Lung (tissue), 12 donors: ENCODE measurements around the gene JAM2. TPM values are rescaled to one million over a fixed set of nuclear protein-coding genes. Genes with fewer than 3 reads are reported as not detected.

Experiments
- ATAC-seq: fragments of 200-7000 bp; cut with Tn5 transposase; one replicate; pipeline ENCODE4 v1.9.1; 2020; ENCODE audit warnings: moderate number of reproducible peaks; ENCODE audit not compliant: insufficient read depth, low FRiP score
- DNase-seq, 3 donors: peaks; one replicate each; pipeline ENCODE4 v3.0.0-alpha.2; 2013 to 2017
- H3K27ac ChIP-seq, 2 donors: one replicate each; pipeline ENCODE4 v1.5.1; 2013; ENCODE audit warnings: mild to moderate bottlenecking in 2 of 2, moderate library complexity in 2 of 2, control low read depth in 1 of 2, inconsistent platforms in 1 of 2, low read depth in 1 of 2, low read length in 1 of 2
- H3K27me3 ChIP-seq, 3 donors: one replicate each; pipeline ENCODE4 v1.5.1; 2013; ENCODE audit warnings: low read length in 2 of 3; ENCODE audit not compliant: control insufficient read depth in 3 of 3, insufficient read depth in 3 of 3
- H3K36me3 ChIP-seq, 4 donors: one replicate each; pipeline ENCODE4 v1.5.1; 2013; ENCODE audit warnings: low read length in 4 of 4, mild to moderate bottlenecking in 1 of 4, moderate library complexity in 1 of 4; ENCODE audit not compliant: control insufficient read depth in 4 of 4, insufficient read depth in 4 of 4
- H3K4me1 ChIP-seq, 5 donors: one replicate each; pipeline ENCODE4 v1.5.1; 2013; ENCODE audit warnings: low read length in 5 of 5, mild to moderate bottlenecking in 2 of 5, moderate library complexity in 1 of 5; ENCODE audit not compliant: control insufficient read depth in 5 of 5, insufficient read depth in 5 of 5
- H3K4me3 ChIP-seq: one replicate; pipeline ENCODE4 v1.5.1; 2013; ENCODE audit warnings: mild to moderate bottlenecking, control low read depth, moderate library complexity
- H3K9ac ChIP-seq, 2 donors: one replicate each; pipeline ENCODE4 v1.5.1; 2013; ENCODE audit warnings: low read length in 2 of 2, control low read depth in 1 of 2; ENCODE audit not compliant: insufficient read depth in 1 of 2
- H3K9me3 ChIP-seq, 4 donors: one replicate each; pipeline ENCODE4 v1.5.1; 2013; ENCODE audit warnings: low read length in 3 of 4, mild to moderate bottlenecking in 1 of 4, moderate library complexity in 1 of 4; ENCODE audit not compliant: control insufficient read depth in 4 of 4, insufficient read depth in 3 of 4
- CTCF ChIP-seq: IDR thresholded peaks from 2 replicates; pipeline ENCODE4 v1.5.1; 2012; ENCODE audit warnings: mild to moderate bottlenecking; ENCODE audit errors: control extremely low read depth, extremely low read depth
- WGBS, 2 donors: extraction: QIAGEN DNeasy Blood & Tissue Kit; methylation state at CpG; one replicate each; pipeline ENCODE4 v1.1.7; 2013; 5-methylcytosine and 5-hydroxymethylcytosine counted together
- polyA plus RNA-seq, 2 donors: library from polyadenylated mRNA; stranded (reverse); fragments of 200-250 nt; gene quantifications; one replicate each; pipeline ENCODE4 v1.2.1, GENCODE V29; 2013
- total RNA-seq, 2 donors: library from RNA; depleted of rRNA in 1 of 2; stranded (reverse); fragments of >200 nt in 1 of 2; gene quantifications; one replicate each; pipeline ENCODE4 v1.2.1, GENCODE V29; 2014 to 2021
- donor health status: control.
- donor health status: control.
- donor health status: Bipolar disorder and iron deficiency.
- donor health status: healthy.
- donor health status: DM: yes; HTN: yes; CAD: no.

JAM2 gene
- total and polyA plus RNA-seq, 4 donors: 11.1 to 57.1 (median 14.4) TPM

GRCh38 chr21:25637851-25638659 is 1.0 kb upstream of the JAM2 start:
- WGBS, 2 donors: 66 to 71% methylated on average over 5 of the region's 5 CpGs
- DNase-seq: peak in 2 of 3 donors; percentile 1 to 29
- H3K36me3 ChIP-seq: no peaks in the 10 kb centered on the region
- no peak overlapping the region for H3K27ac ChIP-seq
- peaks cover 0 to 20% (median 4%) of the 10 kb centered on the region in 5 donors for H3K4me1 ChIP-seq
- peaks cover 0 to 4% (median 0%) of the 10 kb centered on the region in 3 donors for H3K27me3 ChIP-seq
- H3K4me3 ChIP-seq: no peak overlapping the region
- no peak for ATAC-seq
- no peak for TF ChIP-seq CTCF
- H3K9me3 ChIP-seq: no peaks in the 10 kb centered on the region
- H3K9ac ChIP-seq: no peak overlapping the region

- Histone ChIP-seq H3K4me1 (peaks cover 0 to 20% (median 4%) of the 10 kb centered on the region in 5 donors), H3K27ac (peak overlapping the region; percentile 80 to 86), H3K4me3 (peak overlapping the region; percentile 57), H3K9ac (peak overlapping the region in 1 of 2 donors; percentile 16), H3K27me3 (peaks cover 0 to 4% (median 0%) of the 10 kb centered on the region in 3 donors), H3K36me3 (peaks cover 0 to 3% (median 1%) of the 10 kb centered on the region in 4 donors), H3K9me3 (no peaks in the 10 kb centered on the region)
- peak; percentile 19 for ATAC-seq
- DNase-seq: peak; percentile 62 to 74 (median 72)
- WGBS, 2 donors: 1% methylated on average over 38 to 40 of the region's 40 CpGs
- no peak for TF ChIP-seq CTCF
These were observed 618 bp downstream of the JAM2 start for GRCh38 chr21:25639551-25640201.

- DNase-seq: peak; percentile 67 to 74 (median 68)
- WGBS, 2 donors: 7 to 9% methylated on average over 27 of the region's 27 CpGs
- H3K36me3 ChIP-seq: peaks cover 0 to 3% (median 1%) of the 10 kb centered on the region in 4 donors
- peaks cover 0 to 20% (median 4%) of the 10 kb centered on the region in 5 donors for H3K4me1 ChIP-seq
- ATAC-seq: no peak
- peaks cover 0 to 4% (median 0%) of the 10 kb centered on the region in 3 donors for H3K27me3 ChIP-seq
- H3K9me3 ChIP-seq: no peaks in the 10 kb centered on the region
- peak overlapping the region; percentile 57 for H3K4me3 ChIP-seq
- peak overlapping the region in 1 of 2 donors; percentile 16 for H3K9ac ChIP-seq
- no peak for TF ChIP-seq CTCF
- H3K27ac ChIP-seq: peak overlapping the region; percentile 80 to 86
These were observed 1.3 kb downstream of the JAM2 start for GRCh38 chr21:25640202-25640942.
